Measurements from ENCODE around the gene SLC9A9.
"Not testable (repeated sequence)": the region's sequence is repeated elsewhere in the genome, so short reads cannot be mapped to it uniquely, and the experiment has no call there.

The SLC9A9 gene

DNA sequence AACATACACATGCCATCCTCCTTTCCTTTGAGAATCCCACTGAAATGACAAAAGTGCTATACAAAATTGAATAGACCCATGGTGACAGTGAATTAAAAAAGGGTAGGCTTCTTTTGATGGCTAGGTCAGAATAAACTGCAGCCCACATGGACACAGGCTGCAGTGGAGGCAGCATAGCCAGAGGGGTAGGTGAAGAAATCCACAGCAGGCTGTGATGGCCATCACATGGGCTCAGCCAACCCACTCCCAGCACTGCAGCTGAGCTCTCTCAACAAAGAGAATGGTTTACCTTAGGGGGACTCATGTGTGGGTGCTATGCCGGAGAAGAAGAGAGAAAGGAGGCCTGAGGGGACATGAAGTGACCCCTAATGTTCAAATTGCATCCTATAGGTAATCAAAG is 397.6 kb downstream of the SLC9A9 start:
- no peak for DNase-seq (ENCODE audit: low read depth)

DNA sequence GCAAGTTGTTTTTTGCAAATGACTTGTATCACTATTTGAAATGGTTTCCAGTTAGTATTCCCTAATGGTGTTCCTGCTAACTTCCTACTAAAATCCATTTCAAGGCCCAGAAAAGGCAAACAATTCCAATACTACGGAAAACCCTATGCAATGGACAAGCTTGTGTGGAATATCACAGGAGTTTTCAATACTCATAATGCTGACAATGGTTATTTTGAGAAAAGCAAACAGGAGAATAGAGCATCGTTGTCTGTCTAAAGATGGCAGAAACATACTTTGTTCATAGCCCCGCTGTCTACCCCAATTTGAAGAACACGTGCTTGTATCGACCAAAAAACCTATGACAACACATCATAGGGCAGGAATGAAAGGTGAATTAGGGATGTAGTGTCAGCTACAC is 400.8 kb downstream of the SLC9A9 start:
- no peak for DNase-seq (ENCODE audit: low read depth)

DNA sequence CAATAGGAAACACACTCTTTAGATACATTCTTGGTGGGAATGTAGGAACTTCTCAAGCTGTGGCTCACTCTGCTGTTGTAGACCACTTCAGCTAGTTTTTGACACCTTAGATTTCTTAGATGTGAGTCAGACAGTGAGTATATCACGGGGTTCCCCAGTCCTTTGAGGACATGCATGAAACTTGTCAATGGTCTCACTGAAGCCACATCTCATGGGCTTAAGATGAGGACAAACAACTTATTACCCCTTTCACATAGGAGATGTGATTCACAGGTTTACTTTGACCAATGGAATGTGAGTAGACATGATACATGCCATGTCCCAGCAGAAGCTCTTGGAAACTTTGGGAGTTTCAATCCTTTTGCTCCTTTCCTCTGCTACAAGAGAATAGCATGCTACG is 403.1 kb downstream of the SLC9A9 start:
- no peak for DNase-seq (ENCODE audit: low read depth)

DNA sequence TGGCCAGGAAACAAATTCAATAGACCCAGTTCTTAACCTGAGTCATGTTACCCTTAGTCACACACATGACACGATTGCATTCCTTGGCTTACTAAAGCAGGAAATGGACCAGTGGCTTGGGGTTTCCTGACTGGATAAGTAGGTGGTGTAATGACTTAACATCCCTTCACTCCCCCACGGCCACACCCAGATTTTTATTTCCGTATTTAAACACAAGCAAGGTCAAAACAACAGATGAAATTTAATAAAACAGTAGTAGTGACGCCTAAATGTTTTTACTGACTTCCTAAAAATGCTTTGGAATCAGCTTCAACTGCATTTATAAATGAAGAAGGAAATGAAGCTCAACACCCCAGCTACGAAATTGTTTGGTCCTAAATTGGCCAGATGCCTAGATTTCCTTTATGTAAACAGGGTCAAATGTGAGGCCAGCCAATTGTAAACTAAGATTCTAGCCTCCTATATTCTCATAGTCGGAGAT is 404.4 kb downstream of the SLC9A9 start:
- DNase-seq (ENCODE audit: low read depth): no peak

DNA sequence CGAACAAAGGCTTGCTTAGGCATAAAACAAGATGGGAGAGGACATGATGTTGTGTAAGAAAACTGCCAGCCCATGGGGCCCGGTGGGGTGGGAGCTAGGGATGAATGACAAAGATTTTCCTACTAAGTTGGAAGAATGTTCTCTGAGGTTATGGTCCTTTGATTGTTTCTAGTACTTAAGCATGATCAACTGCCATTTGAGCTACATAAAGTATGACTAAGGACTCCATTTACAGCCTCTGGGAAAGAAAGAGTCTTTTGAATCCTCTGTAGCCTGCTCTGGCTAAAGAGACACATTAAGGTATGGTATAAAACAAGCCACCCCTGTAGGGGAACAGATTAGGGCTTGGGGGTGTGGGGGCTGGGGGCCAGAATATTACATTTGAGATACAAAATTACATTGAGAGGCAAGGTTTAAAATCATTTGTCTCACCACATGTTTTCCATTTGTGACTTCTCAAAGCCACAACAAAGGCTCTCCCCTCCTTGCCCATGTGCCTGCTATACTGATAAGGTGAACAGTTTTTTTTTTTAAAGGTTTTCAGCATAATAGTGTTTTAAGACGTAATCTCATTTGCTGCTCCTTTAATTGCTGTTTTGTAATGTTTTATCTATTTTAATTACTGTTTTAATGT is 405.3 kb downstream of the SLC9A9 start:
- DNase-seq (ENCODE audit: low read depth): no peak

DNA sequence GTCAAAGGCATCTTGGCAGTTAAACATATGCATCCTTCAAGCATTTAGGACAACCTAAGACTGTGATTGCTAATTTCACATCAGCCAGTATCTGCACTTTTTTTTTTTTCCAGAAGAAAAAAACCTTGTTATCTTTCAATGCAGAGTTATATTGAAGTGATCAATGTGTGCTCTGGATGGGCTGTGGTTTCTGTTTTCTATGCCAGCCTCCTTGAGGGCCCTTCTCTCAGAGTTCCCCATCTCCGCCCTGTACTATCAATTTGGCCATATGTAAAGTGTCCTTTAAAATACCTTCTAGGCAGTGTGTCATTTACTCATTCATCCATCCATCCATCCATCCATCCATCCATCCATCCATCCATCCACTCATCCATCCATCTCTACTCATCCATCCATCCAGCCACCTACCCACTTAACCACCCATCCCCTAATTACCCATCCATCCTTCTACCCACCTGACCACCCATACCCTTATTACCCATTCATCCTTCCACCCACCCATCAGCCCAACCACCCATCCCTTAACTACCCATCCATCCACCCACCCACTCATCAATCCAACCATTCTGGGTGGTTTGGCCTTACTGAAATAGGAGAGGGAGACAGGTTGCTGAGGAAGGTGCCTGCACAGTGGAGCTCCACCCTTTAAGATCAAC is 406.6 kb downstream of the SLC9A9 start:
- DNase-seq (ENCODE audit: low read depth): no peak

DNA sequence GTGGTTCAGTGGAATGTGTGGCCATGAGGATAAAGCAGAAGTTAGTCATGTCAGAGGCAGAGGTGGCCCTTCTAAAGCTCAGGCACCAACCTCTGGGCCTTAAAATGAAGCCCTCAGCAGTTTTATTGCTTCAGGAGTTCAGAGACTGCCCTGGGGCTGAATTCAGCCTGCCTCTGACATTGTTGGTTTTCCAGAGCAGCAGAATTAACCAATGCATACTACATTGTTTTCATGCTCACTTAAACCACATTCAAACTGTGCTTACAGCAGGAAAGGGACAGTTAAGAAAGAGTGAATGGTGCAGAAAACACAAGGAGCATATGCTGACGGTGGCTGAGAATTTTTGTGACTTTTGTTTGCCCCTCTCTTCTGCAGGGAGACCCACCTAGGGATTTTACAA is 408.5 kb downstream of the SLC9A9 start:
- DNase-seq (ENCODE audit: low read depth): no peak

DNA sequence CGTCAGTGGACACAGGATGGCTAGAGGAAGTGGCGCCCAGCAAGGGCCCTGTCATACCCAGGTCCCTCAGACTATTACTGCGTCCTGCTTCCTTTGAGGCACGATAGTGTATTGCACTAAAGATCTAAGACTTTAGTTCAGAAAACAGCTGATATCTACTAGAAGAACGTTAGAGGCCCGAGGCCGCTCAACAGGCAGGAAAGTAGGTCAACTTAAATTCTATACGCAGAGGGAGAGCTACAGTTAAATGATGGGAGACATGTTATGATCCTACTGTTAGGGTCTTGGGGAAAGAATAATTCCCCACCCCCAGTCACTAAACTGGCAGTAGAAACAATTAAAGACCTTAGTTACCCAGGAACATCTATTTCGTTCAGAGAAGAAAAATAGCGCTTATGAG is 410.9 kb downstream of the SLC9A9 start:
- no peak for DNase-seq (ENCODE audit: low read depth)

DNA sequence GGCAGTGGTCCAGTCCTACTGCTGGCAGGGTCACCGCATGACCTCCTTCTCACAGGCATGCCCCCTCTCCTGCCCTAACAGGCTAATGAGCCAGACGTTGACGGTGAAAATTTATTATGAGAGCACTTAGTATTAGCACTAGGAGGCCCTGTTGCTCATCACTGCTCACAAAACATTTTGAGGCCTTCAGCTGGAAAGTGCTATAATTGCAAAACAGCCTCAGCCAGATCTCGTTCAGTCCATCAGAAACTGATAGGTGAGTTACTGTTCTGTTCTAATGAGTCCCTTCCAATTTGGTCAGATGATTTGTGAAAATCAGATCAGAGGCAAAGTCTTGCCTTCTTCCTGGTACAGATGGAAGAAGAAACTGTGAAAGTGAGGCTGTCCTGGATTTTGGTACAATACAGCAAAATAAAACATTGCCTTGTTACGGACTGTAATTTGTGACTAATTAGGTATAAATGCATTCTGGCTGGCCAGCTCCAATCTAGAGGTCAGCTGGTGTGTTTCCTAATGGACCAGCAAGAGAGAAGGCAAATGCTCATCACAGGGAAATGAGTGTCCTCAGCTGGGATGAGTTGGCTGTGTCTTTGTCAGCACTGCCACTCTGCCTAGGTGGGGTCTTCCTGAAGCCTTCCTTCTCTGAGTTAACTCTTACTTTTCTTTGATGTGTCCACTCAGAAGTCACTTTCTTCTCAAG is 411.9 kb downstream of the SLC9A9 start:
- no peak for DNase-seq (ENCODE audit: low read depth)

DNA sequence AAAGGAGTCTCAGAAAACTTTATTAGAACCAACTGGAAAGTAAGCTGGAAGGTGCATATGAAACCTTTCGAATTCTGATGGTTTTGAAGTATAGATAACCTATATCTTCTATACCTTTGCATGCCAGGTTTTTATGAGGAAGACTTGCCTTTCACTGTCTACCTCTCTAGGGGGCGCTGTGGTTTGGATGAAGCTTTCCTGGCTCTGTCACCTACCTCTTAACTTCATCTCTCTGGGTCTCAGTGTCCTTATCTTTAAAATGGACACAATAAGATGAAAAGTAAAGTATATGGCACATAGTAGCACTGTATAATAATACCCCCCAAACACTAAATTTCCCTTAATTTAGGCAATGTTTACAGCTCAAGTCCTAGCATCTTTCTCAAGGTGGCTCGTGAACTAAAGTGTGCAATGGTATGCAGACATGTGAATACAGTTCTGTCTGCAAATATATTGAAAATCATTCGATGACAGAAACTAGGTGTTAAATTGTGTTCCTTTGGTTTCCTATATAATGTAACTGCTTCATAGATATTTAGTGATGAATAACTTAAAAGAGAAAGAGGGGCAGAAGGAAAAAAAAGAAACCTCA is 414.4 kb downstream of the SLC9A9 start:
- no peak for DNase-seq (ENCODE audit: low read depth)

DNA sequence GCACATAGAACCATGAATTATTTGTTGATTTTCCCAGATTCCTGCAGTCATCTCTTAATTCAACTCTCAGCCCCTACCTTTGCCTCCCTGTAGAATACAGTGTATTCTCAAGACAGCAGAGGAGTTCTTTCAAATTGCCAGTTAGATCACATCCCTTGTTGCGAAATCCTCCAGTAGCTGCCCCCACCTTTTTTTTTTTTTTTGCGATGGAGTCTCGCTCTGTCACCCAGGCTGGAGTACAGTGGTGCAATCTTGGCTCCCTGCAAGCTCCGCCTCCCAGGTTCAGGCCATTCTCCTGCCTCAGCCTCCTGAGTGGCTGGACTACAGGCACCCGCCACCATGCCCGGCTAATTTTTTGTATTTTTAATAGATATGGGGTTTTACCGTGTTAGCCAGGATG is 417.0 kb downstream of the SLC9A9 start:
- not testable (repeated sequence) for DNase-seq (ENCODE audit: low read depth)

DNA sequence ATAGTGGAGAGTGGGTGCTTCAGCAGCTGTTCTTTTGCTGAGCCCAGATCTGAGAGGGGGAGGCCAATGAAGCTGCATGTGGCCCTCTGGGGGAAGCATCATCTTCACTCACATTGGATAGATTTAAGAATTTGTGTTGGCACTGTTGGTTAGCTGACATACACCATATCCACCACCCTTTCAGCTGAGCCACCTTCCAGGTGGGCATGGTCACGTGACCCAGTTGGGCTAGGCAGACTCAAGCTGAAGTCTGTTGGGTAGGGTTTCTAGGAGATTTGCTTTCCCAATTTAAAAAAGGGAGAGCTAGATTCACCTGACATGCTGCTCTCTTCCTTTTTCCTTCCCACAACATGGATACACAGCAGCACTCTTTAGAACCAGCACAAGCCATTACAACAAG is 417.7 kb downstream of the SLC9A9 start:
- no peak for DNase-seq (ENCODE audit: low read depth)

DNA sequence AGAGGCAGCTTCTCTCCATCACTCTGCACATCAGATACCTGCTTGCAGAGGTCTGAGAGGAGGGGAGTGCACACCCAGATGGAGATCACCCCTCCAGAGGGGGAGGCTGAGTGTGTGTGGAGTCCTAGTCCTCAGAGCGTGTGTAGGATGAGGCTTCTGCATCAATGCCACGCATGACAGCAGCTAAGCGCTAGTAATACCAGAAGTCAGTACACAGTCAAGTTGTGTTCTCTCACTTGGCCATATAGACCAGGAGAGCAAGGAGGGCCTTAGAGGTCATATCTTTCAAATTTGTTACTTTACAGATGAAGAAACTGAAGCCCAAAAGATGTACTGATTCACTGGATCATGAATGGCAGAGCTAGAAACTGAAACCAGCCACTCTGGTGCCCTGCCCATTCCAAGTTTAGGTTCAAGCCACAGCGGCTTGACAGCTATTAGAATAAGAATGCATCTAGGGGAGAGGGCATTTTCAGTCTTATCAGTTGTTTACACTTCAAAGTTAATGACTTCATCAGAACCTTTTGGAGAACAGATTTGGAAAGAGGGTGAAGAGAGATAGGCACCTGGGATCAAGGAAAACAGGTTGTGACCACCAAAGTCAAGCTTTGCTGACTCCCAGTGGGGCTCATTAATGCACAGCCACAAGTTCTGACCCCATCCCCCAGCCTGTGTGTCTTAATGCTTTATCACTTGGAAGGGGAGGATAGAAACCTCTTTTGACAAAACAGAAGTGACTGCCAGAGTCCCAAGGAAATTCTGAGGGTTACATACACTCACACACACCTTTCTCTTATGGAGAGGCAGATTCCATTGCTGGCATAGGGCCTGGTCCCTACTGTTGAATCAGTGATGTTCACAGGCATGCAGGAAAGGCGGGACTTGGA is 418.4 kb downstream of the SLC9A9 start:
- DNase-seq (ENCODE audit: low read depth): no peak

DNA sequence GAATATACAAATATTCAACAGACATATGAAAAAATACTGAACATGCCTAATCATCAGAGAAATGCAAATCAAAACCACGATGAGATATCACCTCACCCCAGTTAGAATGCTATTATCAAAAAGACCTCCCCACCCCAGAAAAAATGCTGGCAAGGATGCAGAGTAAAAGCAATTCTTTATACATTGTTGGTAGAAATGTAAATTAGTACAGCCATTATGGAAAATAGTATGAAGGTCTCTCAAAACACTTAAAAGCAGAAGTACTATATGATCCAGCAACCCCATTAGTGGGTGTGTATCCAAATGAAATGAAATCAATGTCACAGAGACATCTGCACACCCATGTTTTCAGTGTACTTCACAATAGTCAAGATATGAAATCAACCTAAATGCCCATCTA is 420.0 kb downstream of the SLC9A9 start:
- no peak for DNase-seq (ENCODE audit: low read depth)

DNA sequence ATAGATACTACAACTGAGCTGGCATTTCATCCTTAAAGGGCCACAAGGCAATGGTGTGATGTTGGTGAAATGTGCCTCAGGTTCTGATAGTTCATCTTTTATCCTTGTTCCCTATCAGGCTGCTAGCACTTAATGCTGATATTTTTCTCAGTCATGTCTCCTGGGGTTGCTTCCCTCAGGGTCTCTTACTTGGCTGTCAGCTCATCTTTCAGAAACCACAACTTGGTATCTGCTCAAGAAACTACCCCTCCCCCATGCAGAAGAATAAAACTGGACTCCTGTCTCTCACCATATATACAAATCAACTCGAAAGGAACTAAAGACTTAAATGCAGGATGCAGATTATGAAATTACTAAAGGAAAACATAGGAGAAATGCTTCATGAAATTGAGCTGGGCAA is 420.6 kb downstream of the SLC9A9 start:
- DNase-seq (ENCODE audit: low read depth): no peak

DNA sequence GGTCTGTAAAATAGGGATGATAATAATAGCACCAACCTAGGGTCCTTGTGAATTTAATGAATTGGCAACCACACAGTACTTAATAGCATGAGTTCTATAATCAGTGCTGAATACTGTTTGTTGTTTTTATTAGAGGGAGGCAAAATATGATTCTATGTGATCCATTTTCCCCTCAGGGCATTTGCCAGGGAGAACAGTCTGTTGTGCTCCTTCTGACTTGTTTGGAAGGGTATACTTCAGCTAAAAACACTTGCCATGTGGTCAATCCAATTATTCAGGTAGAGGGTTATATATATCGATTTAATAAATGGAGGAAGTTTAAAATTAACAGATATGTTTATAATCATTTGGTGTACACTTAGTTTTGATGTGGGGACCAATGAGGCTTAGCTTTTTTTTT is 423.4 kb downstream of the SLC9A9 start:
- no peak for DNase-seq (ENCODE audit: low read depth)

DNA sequence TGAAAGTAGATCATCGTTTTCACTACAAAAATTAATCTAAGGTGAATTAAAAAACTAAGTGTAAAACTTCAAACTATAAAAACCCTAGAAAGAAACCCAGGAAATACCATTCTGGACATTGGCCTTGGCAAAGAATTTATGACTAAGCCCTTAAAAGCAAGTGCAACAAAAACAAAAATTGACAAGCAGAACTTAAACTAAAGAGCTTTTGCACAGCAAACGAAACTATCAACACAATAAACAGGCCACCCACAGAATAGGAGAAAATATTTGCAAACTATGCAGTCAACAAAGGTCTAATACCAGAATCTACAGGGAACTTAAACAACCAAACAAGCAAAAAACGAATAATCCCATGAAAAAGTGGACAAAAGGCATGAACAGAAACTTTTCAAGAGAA is 426.7 kb downstream of the SLC9A9 start:
- DNase-seq (ENCODE audit: low read depth): no peak

DNA sequence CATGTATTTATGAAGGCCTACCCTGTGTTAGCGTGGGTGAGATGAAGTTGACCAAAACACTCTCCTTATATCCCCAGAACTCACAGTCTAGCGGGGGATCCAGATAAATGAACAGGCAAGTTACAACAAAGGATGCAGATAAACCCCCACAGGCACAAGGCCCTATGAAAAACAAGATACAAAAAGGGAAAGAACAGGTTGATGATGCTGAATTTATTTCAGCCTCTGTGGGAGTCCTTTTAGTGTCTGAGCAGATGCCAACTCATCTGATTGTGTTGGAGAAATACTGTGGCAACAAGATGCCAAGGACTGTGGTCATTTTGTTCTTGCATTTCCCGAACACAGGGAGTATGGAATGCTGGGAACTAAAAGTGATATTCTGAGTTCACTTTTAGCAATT is 428.7 kb downstream of the SLC9A9 start:
- no peak for DNase-seq (ENCODE audit: low read depth)

DNA sequence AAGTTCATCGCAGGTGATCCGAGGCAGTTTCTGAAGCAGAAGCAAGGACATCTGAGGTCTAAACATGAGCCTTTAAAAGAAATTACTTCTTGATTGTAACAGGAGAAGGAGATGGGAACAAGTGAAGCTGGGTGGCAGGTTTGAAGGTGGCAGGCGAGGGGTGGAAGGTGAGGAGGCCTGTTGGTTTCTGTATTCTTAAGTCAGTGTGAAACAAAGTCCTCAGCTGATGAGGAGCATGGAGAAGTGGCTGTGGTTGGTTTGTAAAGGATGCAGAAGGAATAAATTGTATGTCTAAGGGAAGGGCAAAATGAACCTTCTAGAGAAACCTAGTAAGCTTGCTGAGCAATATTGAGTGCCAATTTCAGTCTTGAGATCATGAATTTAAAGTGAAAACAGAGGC is 429.9 kb downstream of the SLC9A9 start:
- DNase-seq (ENCODE audit: low read depth): no peak

DNA sequence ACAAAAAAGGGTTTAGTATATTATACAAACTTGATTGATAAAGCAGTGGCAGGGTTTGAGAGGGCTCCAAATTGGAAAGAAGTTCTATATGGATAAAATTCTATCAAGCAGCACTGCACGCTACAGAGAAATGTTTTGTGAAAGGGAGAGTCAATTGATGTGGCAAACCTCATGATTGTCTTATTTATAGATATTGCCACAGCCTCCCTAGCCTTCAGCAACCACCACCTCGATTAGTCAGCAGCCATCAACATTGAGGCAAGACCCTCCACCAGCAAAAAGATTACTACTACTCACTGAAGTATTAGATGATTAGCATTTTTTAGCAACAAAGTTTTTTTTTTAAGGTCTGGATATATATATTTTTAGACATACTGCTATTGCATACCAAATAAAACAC is 432.0 kb downstream of the SLC9A9 start:
- no peak for DNase-seq (ENCODE audit: low read depth)

DNA sequence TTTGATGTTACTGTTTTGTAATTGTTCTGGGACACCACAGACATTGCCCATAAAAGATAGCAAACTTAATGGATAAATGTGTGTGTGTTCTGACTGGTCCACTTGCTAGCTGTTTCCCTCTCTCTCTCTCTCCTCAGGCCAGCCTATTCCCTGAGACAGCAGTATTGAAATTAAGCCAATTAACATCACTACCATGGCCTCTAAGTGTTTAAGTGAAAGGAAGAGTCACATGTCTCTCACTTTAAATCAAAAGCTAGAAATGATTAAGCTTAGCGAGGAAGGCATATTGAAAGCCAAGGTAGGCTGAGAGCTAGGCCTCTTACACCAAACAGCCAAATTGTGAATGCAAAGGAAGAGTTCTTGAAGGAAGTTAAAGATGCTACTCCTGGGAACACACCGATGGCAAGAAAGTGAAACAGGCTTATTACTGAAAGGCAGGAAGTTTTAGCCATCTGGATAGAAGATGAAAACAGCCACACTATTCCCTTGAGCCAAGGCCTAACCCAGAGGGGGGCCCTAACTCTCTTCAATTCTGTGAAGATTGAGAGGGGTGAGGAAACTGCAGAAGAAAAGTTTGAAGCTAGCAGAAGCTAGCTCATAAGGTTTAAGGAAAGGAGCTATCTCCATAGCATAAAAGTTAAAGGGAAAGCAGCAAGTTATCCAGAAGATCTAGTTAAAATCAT is 433.6 kb downstream of the SLC9A9 start:
- no peak for DNase-seq (ENCODE audit: low read depth)

DNA sequence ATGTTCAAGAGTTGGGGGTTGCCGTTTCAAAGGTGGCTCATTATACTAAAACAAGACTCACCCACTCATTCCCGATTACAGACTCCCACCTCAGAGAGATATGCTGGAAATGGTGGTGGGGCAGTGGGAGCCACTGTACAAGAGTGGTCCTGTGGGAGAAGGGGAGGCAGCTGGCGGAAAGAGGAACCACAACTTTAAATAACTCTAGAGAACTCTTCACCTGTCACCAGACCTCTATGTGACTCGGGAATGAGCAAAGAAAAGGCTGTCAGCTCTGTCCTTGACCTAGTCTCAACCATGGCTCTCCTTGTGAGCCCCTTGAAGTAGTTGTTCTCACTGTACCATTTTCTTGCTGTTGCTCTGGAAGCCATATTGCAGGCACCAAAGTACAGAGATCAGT is 434.9 kb downstream of the SLC9A9 start:
- no peak for DNase-seq (ENCODE audit: low read depth)

Data from CMK (cell line).